HG02852 (cell line): Measurements from ENCODE around the gene FEM1B.

Source experiments
- ATAC-seq: cut with Tn5 transposase; IDR thresholded peaks from one replicate; pipeline ENCODE4 v1.9.1; 2021; ENCODE audit warnings: mild to moderate bottlenecking, moderate library complexity; ENCODE audit not compliant: unreplicated experiment

The FEM1B gene

GRCh38 chr15:68258692-68259091 is 18.9 kb upstream of the FEM1B start:
- ATAC-seq = no peak

GRCh38 chr15:68259883-68260282 is 17.7 kb upstream of the FEM1B start:
- ATAC-seq = no peak

- no peak for ATAC-seq
Observed at GRCh38 chr15:68261241-68261640, 16.3 kb upstream of the FEM1B start.

- ATAC-seq = no peak
Observed at GRCh38 chr15:68261980-68262379, 15.6 kb upstream of the FEM1B start.

GRCh38 chr15:68262514-68263356 is 14.8 kb upstream of the FEM1B start:
- no peak for ATAC-seq

GRCh38 chr15:68264282-68264681 is 13.3 kb upstream of the FEM1B start:
- no peak for ATAC-seq

GRCh38 chr15:68265081-68265480 is 12.5 kb upstream of the FEM1B start:
- ATAC-seq = no peak

GRCh38 chr15:68265674-68266073 is 11.9 kb upstream of the FEM1B start:
- ATAC-seq = no peak

- no peak for ATAC-seq
Observed at GRCh38 chr15:68268405-68268804, 9.1 kb upstream of the FEM1B start.

GRCh38 chr15:68271854-68272471 is 5.6 kb upstream of the FEM1B start:
- ATAC-seq = no peak

- no peak for ATAC-seq
Observed at GRCh38 chr15:68272721-68273271, 4.7 kb upstream of the FEM1B start.

GRCh38 chr15:68274201-68274848 is 3.2 kb upstream of the FEM1B start:
- ATAC-seq = no peak

GRCh38 chr15:68275165-68275746 is 2.3 kb upstream of the FEM1B start:
- no peak for ATAC-seq

GRCh38 chr15:68276668-68277067 is 877 bp upstream of the FEM1B start:
- ATAC-seq = no peak

GRCh38 chr15:68277131-68277602 is 378 bp upstream of the FEM1B start:
- peak; percentile 7 for ATAC-seq

GRCh38 chr15:68278345-68278594 is 725 bp downstream of the FEM1B start:
- ATAC-seq = no peak

GRCh38 chr15:68278595-68279405 is 1.3 kb downstream of the FEM1B start:
- no peak for ATAC-seq

GRCh38 chr15:68279779-68280753 is 2.5 kb downstream of the FEM1B start:
- no peak for ATAC-seq

GRCh38 chr15:68281008-68281407 is 3.5 kb downstream of the FEM1B start:
- ATAC-seq = no peak
